T-helper 2 cell treated with Interferon-gamma antibody and Interleukin-4, amounts not matched to agents 100 ng/mL and 5 ng/mL, for 36 hours (primary cell): ENCODE results near the gene TGFB2. TPM values are rescaled to one million over a fixed set of nuclear protein-coding genes. Genes with fewer than 3 reads are reported as not detected.

ENCODE experiments used
- intact Hi-C: fragments of 100-400 bp; cut with micrococcal nuclease; formaldehyde crosslinking; loops from one replicate; pipeline ENCODE4 v1.15.1; 2023
- total RNA-seq: library from RNA; stranded (reverse); gene quantifications from 2 replicates; pipeline ENCODE4 v1.2.3, GENCODE V29; 2022

TGFB2 gene
- total RNA-seq, 1 donor from 2014 or later, result not detected

- intact Hi-C loops, result no loop called here
Measured at GRCh38 chr1:218414060-218414728, 69.1 kb downstream of the TGFB2 start.

- intact Hi-C loops, result no loop called here
Measured at GRCh38 chr1:218415726-218416125, 70.6 kb downstream of the TGFB2 start.

- intact Hi-C loops, result no loop called here
Measured at GRCh38 chr1:218421531-218421930, 76.4 kb downstream of the TGFB2 start.

GRCh38 chr1:218424502-218424901 lies 79.4 kb downstream of the TGFB2 start:
- intact Hi-C loops, result no loop called here

- intact Hi-C loops, result no loop called here
Measured at GRCh38 chr1:218425647-218426342, 80.7 kb downstream of the TGFB2 start.

- intact Hi-C loops, result no loop called here
Measured at GRCh38 chr1:218426343-218426657, 81.2 kb downstream of the TGFB2 start.

GRCh38 chr1:218429301-218429700 lies 84.2 kb downstream of the TGFB2 start:
- intact Hi-C loops, result no loop called here

- intact Hi-C loops, result no loop called here
Measured at GRCh38 chr1:218430346-218430745, 85.2 kb downstream of the TGFB2 start.

GRCh38 chr1:218430822-218431221 lies 85.7 kb downstream of the TGFB2 start:
- intact Hi-C loops, result no loop called here

GRCh38 chr1:218431476-218431875 lies 86.3 kb downstream of the TGFB2 start:
- intact Hi-C loops, result no loop called here

- intact Hi-C loops, result no loop called here
Measured at GRCh38 chr1:218433744-218434143, 88.6 kb downstream of the TGFB2 start.

GRCh38 chr1:218435528-218435927 lies 90.4 kb downstream of the TGFB2 start:
- intact Hi-C loops, result no loop called here

- intact Hi-C loops, result no loop called here
Measured at GRCh38 chr1:218436346-218436745, 91.2 kb downstream of the TGFB2 start.

- intact Hi-C loops, result no loop called here
Measured at GRCh38 chr1:218436997-218437396, 91.9 kb downstream of the TGFB2 start.

- intact Hi-C loops, result no loop called here
Measured at GRCh38 chr1:218439541-218440295, 94.6 kb downstream of the TGFB2 start.

GRCh38 chr1:218443255-218443654 lies 98.1 kb downstream of the TGFB2 start:
- intact Hi-C loops, result no loop called here

- intact Hi-C loops, result no loop called here
Measured at GRCh38 chr1:218444173-218444572, 99.0 kb downstream of the TGFB2 start.

GRCh38 chr1:218444588-218444987 lies 99.5 kb downstream of the TGFB2 start:
- intact Hi-C loops, result no loop called here

- intact Hi-C loops, result no loop called here
Measured at GRCh38 chr1:218447010-218447689, 102.0 kb downstream of the TGFB2 start.

- intact Hi-C loops, result no loop called here
Measured at GRCh38 chr1:218451415-218451814, 106.3 kb downstream of the TGFB2 start.

- intact Hi-C loops, result no loop called here
Measured at GRCh38 chr1:218454700-218455282, 109.7 kb downstream of the TGFB2 start.

- intact Hi-C loops, result no loop called here
Measured at GRCh38 chr1:218456444-218456843, 111.3 kb downstream of the TGFB2 start.
